A204.1 (cell line): ENCODE results near the gene MMP12.

ENCODE experiments used
- FAIRE-seq: peaks from 2 replicates; lab custom pipeline; 2012; peaks lifted over from hg19 to GRCh38; lab: Jason Lieb, UNC

Gene MMP12

DNA sequence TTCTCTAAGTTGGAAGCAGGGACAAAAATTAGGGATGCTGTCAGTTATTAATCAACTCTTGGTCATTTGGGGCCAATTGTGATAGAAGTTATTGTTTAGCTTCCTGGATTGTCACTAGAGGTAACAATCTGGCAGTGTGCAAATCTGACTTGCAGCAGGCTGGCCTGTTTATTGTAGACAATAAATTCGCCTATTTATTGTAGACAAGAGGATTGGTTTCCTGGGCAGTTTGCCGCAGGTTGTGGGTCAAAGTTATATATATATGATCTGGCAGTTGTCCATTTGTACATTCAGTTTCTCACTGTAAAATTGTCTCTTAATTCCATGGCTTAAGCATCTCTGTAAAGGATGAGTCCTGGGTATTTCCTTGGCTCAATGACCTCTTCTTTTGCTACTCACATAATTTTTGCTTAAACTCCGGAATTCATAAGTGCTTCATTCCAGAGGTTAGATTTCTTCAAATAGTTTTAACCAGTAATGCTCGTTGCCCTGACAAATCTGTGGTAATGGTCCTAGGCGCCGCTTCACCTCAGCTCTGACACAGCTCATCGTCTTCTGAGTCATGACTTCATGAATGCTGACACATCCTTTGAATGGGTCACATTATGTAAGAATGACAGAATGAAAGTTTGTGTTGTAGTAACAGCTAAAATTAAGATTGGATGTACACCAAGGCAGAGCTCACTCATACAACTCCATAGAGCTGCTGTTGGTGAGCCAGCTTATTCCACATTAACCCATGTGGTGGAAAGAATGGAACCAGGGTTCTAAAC, 23.6 kb downstream of the MMP12 start:
- FAIRE-seq: no peak

DNA sequence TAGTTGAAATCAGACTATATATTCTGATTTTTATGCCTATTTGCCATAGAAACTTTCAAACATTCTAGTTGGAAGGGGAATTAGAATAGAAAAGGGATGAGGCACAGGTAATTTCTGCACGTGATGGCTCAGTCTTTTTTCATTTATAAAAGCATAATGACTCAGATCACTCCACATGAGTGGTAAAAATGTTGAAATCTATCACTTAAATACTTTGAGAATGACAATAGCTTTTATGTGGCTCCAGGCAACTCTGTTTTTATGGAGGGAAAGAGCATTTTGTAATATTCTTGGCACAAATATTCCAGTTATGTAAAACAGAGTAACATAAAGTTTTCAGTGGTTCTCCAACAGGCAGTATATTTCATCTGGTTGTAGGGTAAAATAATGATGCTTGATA, 25.5 kb downstream of the MMP12 start:
- FAIRE-seq: no peak

DNA sequence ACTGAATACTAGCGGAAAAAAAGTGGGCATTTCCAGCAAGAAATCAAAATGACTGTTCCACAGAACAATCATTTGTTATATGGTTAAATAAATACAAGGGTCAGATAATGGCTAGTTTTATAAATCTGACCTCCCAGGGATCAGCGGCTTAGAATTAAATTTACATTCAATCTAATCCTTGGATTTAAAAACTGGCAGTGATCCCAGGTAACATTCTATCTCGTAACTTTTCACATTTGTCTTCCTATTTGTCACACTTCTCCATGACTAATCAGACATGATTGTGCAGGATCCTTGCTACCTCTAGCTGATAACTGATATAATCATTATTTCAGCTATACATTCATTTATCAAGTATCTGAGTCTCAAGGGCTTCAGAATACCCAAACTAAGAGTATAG, 28.5 kb downstream of the MMP12 start:
- no peak for FAIRE-seq

GRCh38 chr11:102843489-102843888, 31.3 kb downstream of the MMP12 start, which contains the start of gene MMP3:
Gene MMP3 (minus strand): TSS chr11:102843609. CDS start chr11:102843546, 63 bp downstream.
- FAIRE-seq: no peak

GRCh38 chr11:102842930-102843329, 31.9 kb downstream of the MMP12 start:
- no peak for FAIRE-seq

DNA sequence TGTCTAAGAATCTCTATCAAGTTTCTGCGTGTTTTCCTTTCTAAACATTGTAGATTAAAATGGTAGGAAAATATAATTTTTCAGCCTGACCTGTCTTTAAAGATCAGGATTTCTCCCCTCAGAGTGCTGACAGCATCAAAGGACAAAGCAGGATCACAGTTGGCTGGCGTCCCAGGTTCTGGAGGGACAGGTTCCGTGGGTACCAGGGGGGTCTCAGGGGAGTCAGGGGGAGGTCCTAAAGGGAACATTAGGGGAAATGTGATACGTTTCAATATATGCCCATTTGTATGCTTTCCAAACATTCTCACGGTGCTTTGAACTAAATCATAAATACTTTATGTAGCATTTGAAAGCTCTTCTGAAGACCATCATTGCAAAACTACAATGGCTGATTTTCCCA, 34.8 kb downstream of the MMP12 start:
- FAIRE-seq: no peak

GRCh38 chr11:102837646-102838045, 37.1 kb downstream of the MMP12 start:
- no peak for FAIRE-seq

GRCh38 chr11:102837156-102837555, 37.6 kb downstream of the MMP12 start:
- FAIRE-seq: no peak

DNA sequence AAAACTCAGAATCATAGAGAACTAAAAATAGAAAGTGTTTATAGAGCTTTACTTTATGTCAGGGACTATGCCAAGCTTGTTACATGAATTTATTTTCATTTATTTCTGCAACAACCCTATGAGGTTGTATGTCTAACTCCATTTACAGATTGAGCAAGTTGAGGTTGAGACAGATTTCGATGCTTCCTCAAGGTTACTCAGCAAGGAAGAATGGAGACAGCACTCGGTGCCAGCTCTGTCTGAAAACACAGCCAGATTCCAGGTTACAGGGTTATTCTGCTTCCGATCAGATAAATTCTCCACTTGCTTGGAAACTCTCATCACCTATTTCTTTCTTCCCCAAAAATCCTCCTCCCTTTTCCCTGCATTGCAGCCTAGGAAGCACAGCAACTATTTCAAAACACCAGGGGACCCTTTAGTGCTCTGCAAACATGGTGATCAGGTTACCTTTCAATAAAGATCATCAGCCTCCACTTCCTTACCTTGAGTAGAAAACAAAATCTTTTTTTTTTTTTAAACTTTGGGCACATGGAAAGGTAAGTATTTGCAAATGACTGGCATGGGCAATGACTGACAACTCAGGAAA, 38.4 kb downstream of the MMP12 start:
- no peak for FAIRE-seq

GRCh38 chr11:102833731-102834130, 41.1 kb downstream of the MMP12 start:
- no peak for FAIRE-seq

GRCh38 chr11:102832612-102833011, 42.2 kb downstream of the MMP12 start:
- no peak for FAIRE-seq

- FAIRE-seq: no peak
These were observed 43.0 kb downstream of the MMP12 start for GRCh38 chr11:102831489-102832440.

GRCh38 chr11:102831128-102831488, 43.7 kb downstream of the MMP12 start:
- peak; percentile 82 for FAIRE-seq

GRCh38 chr11:102830001-102830727, 44.6 kb downstream of the MMP12 start:
- no peak for FAIRE-seq

DNA sequence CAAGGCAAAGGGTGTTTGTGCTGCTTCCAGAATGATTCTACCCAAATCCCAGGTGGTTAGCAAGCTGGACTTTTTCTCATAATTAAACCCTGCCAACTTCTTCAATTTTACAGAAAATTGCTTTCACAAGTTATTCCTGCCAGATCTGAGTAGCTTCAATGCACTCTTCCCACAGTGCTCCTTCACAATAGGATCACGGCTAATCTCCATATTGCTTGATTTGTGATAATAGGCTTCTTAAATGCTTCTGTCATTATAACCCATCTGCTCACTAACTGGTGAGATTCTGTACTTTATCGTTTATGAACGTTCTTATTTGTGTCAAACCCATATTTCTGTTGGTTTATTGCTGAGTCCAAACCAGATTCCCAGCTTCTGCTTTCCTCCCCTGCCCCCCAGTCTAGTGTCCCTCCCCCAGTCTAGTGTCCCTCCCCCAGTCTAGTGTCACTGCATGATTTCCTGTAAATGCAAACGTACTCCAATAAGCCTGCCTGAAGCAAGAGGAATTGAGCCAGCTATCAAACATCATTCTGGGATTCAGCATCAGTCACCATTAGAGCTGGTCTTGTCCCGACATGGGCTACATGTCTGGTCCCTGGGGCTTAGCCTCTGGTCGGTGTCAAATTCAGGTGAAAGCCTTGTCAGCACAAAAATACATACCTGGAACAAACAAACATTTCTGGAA, 45.3 kb downstream of the MMP12 start:
- no peak for FAIRE-seq

- no peak for FAIRE-seq
These were observed 50.2 kb downstream of the MMP12 start for GRCh38 chr11:102824556-102824955.

DNA sequence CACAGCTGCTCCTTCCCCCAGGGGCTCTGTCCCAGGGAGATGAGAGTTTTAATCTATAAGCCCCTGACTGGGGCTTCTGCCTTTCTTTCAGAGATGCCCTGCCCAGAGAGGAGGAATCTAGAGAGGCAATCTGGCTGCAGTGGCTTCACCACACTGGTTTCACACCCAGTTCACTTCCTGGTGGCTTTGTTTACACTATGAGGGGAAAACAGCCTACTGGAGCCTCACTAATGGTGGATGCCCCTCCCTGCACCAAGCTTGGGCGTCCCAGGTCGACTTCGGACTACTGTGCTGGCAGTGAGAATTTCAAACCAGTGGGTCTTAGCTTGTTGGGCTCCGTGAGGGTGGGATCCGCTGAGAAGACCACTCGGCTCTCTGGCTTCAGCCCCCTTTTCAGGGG, 55.3 kb downstream of the MMP12 start:
- no peak for FAIRE-seq

DNA sequence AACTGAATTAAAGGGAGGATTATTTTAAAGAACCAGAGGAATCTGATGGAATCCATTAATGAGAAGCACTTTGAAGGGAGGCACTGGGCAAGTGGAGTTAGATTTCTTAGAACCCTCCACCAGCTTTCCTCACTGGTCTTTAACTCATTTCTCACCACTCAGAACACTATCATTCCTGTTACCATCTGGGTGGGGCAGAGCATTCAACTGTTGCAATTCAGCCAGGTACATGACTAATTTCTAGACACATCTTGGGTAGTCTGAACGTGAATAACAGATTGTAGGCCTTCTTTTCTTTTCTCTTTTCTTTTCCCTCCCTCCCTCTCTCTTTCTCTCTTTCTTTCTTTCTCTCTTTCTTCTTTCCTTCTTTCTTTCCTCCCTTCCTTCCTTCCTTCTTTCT, 61.3 kb downstream of the MMP12 start:
- FAIRE-seq: no peak
